Ramos (cell line): ENCODE data around the gene MAG.

ENCODE experiments used
- in situ Hi-C: fragments of 300-500 bp; cut with MboI; formaldehyde crosslinking; loops from one replicate; pipeline ENCODE4 v1.14.3; 2022; ENCODE audit warnings: low sequenced_read_pairs; ENCODE audit not compliant: unreplicated experiment

The MAG gene

DNA sequence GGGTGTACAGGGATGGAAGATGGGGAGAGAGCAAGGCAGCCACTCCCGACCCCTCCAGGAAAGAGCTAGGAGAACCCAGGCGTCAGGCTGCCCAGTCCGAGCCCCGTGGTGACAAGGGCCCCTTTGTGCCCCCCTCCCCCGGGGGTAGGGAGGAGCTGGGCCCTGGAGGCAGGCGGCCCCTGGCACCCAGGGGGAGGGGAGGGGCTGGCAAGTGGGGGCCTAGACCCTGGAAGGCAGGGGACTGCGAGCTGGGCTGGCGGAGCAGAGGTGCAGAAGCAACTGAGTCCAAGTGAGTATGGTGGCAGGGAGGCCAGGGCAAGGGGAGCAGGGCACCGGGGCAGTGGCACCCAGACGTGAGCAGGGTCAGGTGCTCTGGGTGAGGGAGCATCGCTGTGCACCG is at the start of gene MAG:
TSS of gene MAG (plus strand) at position 246 of the 400 bp plus-strand sequence. CDS start 3,248 bp downstream, outside the sequence.
- in situ Hi-C loops: no loop called here

GRCh38 chr19:35246466-35247092 is 45.4 kb upstream of the MAG start:
- in situ Hi-C loops: no loop called here

GRCh38 chr19:35247526-35248309 is 44.2 kb upstream of the MAG start:
- in situ Hi-C loops: no loop called here

DNA sequence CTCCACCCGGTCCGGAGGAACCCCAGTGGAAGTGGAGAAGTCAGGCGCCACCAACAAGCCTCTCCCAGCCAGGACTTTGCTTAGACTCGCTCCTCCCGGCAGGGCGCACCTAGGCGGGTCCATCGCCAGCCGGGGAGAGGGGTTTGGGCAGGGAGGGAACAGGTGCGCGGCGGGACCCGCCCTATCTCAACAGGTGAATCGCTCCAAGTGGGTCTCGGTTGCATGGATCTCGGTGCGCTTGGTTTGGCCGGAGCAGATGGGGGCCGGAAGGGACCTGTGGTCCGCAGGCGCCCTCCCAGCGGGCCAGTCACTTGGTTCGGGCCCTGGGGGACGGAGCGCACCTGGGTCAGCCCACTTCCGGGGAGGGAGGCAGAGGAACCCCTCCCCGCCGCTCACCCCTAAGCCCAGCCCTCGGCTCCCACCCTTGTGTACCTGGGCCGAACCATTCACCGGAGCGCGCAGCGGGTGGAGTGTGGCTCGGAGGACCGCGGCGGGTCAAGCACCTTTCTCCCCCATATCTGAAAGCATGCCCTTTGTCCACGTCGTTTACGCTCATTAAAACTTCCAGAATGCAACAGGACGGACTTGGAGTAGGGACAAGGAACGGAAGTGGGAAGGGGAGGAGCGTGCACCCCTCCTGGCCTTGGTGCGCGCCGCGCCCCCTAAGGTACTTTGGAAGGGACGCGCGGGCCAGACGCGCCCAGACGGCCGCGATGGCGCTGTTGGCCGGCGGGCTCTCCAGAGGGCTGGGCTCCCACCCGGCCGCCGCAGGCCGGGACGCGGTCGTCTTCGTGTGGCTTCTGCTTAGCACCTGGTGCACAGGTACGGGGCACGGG is 43.4 kb upstream of the MAG start, which contains the start of gene LSR:
TSS of gene LSR (plus strand) at position 693 of the 836 bp plus-strand sequence. CDS start at position 714, 21 bp downstream.
- in situ Hi-C loops: no loop called here

DNA sequence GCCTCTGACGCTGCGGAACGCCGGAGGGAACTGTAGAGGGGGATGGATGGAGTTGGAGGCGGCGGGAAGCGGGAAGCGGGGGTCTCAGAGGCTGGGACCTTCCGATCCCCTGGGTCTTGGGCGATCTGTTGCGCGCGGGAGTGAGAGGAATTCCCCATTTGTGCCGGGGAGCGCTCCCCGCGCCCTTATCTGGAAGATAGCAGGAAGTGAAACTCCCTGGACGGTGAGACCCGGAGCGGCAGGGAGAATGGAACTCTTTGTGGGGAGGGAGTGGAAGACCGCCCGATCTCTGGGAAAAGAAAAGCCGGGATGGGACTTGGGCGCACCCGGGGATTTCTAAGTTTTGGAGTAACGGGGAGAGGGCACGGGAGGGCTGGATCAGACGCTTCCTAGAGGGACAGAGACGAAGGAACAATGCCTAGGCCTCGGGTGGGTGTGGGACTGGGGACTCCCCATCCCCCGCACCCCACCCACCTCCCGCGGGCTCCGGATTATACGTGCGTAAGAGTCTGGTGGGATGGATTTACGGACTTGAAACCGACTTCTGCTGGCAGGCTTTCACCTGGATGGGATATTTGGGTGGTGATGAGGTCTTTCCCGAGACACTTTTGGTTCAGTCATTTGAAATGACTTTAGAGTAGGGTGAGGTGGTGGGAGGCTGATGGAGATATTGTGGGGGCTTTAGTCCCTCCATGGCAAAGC is 42.7 kb upstream of the MAG start:
- in situ Hi-C loops: no loop called here

DNA sequence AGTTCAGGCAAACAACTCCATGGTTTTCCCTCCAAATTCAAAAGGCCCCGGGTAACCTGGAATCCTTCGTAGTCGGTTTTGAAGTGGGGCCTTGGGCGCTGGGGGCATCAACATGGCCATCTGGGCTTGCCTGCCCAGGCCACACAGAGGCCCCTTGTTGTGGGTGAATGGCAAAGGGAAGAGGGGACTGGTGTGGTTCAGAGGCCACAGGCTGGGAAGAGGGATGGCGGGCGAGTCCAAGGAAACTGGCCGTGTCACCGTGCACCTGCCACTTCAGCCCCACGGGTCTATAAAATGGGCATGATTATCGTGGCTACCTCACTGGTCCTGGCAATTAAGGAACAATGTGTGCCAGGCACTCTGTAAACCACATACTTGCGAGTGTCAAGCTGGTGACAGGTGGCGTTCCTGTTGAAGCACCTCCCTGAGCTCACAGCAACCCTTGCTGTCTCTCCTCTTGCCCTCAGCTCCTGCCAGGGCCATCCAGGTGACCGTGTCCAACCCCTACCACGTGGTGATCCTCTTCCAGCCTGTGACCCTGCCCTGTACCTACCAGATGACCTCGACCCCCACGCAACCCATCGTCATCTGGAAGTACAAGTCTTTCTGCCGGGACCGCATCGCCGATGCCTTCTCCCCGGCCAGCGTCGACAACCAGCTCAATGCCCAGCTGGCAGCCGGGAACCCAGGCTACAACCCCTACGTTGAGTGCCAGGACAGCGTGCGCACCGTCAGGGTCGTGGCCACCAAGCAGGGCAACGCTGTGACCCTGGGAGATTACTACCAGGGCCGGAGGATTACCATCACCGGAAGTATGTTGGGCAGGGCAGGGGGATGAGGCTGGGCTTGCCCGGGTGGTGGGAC is 41.9 kb upstream of the MAG start:
- in situ Hi-C loops: no loop called here

DNA sequence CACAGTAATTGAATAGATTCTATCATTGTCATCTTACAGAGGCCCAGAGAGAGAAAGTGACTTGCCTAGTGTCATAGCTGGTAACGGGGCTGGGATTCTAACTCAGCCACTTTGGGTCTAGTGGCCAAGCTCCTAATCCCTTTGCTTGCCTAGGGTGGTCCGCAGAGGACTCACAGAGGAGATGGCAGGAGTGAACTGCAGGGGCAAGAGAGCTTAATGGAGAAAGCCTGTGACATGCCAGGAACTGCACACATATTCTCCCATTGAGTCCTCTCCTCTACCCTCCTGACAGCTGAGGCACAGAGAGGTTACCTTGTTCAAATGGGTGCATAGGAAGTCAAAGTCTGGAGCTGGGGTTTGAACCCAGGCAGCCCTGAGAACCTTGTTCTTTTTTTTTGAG is 40.5 kb upstream of the MAG start:
- in situ Hi-C loops: no loop called here

DNA sequence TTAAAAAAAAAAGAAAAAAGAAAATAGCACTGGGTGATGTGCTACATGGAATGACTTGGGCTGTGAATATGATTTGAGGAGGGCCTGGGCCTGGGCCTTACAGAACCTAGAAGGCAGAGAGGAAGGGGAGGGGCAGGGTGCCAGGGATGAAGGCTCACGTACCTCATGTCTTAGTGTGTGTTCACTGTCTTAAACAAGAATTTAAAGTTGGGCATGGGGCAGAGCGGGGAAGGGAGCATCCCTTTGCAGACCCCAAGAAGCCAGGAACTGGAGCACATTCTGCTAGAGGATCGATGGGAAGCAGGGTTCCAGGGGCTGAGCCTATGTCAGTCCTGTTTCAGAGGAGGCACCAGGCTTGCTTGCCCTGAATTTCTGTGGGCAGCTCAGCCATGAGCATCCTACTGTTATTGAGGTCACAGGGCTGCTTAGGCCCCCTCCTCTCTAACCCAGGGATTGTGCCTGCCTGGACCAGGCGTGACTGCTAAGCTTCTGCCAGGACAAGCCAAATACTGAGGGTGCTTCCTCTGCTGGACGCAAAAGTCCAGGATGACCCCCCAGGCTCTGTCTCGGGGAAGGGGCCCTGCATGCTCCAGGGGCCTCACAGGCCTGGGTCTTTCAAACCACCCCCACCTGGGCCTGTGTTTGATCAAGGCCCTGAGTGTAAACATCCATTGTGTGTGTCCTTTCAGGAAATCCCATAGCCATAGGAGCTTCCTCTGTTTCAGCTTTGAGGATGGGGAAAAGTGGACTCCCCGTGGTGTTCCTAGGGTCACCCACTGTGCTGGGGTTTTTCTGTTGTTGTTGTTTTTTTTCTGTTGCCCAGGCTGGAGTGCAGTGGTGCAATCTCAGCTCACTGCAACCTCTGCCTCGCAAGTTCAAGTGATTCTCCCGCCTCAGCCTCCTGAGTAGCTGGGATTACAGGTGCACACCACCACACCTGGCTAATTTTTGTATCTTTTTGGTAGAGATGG is 38.4 kb upstream of the MAG start:
- in situ Hi-C loops: no loop called here

GRCh38 chr19:35254341-35255297 is 37.3 kb upstream of the MAG start:
- in situ Hi-C loops: no loop called here

DNA sequence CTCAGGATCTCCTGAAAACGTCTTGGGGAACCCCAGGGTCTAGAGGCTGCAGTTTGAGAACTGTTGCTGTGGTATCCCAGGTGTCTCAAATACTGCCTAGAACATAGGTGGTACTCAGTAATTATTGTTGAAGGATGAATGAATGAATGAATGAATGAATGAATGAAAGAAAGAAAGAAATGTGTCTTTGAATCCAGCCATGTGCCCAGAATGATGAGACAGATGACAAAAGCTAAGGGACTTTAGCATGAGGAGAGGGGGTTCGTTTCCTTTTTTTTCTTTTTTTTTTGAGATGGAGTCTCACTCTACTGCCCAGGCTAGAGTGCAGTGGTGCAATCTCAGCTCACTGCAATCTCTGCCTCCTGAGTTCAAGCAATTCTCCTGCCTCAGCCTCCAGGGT is 35.4 kb upstream of the MAG start:
- in situ Hi-C loops: no loop called here

DNA sequence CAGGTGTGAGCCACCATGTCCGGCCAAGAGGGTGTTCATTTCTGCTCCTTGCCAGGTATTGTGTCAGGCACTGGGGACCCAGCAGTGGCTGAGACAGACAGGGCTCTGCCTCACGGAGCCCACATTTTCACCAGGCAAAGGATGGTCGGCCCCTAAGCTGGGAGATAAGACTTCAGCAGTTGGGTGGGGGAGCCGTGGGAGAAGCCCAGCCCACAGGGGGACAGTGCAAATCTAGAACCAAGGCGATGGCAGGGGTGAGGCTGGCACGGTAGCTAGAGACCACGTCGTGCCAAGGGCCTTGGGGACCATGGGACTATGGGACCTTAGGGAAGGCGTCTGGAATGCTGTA is 34.9 kb upstream of the MAG start:
- in situ Hi-C loops: no loop called here

DNA sequence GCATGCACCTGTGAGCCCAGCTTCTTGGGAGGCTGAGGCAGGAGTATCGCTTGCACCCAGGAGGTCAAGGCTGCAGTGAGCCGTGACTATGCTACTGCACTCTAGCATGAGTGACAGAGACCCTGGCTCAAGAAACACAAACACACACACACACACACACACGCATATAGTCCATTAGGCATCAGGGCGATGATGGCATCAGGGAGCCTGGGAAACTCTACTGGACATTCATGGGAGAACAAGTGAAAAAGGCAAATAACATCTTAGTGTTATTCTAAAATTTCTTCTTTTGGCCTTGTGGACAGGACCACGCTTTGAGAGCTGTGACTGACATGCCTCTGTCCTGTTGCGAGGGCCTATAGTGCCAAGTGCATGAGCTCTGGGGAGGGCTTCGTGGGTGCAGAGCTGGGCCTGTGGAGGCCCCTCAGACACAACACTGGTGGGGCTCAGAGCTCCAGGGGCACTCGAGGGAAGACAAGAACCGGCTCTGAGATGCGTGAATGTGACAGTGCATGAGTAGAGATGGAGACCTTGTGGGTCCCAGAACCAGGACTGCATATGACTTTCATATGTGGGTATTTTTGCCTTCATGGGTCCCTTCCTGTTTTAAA is 31.2 kb upstream of the MAG start:
- in situ Hi-C loops: no loop called here

DNA sequence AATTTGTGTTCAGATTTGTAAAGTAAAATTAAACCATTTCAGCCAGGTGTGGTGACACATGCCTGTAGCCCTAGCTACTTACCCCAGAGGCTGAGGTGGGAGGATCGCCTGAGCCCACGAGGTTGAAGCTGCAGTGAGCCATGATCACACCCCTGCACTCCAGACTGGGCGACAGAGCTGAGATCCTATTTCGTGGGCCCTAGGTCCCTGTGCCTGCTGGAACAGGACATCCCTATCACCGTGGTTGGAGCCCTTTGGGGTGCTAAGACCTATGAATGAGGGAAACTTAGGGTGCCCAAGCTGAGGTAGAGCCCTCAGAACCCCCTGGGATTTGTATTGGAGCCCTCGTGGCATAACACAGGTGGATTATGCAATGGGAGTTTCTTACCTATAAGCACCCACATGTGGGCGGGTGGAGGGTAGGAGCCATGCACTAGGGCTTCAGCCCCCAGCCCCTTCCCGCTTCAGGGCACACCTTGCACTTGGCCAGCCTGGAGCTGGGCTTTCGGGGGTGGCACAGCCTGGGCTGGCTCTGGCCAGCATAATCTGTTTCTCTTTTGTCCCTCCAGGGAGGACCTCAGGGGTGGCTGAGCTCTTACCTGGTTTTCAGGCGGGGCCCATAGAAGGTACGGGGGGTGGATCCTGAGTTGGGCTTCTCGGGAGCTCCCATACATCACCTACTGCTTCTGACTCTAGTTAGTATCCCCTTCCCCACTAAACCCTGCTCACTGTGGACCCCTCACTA is 30.4 kb upstream of the MAG start:
- in situ Hi-C loops: no loop called here

DNA sequence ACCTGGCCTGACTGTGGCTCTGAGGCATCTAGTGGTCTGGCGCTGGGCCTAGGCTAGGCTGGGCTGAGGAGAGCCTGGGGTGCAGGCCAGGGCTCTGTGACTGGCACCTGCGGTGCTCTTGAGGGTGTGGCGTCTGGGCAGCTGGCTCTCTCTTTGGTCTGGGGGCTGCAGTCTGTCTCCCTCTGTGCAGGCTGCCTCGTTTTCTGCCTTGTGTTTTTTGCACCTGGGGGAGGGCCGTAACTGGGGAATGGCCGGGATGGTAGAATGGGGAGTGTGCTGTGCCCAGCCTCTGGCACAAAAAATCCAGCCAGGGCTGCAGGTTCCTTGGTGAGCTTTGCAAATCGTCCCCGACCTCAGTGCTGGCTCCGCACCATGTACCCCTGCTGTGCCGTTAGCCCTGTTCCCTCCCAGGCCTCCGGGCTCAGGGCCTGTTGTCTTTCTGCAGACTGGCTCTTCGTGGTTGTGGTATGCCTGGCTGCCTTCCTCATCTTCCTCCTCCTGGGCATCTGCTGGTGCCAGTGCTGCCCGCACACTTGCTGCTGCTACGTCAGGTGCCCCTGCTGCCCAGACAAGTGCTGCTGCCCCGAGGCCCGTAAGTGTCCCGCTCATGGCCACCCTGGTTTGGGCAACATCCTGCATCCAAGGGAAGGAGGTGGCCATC is 29.7 kb upstream of the MAG start:
- in situ Hi-C loops: no loop called here

DNA sequence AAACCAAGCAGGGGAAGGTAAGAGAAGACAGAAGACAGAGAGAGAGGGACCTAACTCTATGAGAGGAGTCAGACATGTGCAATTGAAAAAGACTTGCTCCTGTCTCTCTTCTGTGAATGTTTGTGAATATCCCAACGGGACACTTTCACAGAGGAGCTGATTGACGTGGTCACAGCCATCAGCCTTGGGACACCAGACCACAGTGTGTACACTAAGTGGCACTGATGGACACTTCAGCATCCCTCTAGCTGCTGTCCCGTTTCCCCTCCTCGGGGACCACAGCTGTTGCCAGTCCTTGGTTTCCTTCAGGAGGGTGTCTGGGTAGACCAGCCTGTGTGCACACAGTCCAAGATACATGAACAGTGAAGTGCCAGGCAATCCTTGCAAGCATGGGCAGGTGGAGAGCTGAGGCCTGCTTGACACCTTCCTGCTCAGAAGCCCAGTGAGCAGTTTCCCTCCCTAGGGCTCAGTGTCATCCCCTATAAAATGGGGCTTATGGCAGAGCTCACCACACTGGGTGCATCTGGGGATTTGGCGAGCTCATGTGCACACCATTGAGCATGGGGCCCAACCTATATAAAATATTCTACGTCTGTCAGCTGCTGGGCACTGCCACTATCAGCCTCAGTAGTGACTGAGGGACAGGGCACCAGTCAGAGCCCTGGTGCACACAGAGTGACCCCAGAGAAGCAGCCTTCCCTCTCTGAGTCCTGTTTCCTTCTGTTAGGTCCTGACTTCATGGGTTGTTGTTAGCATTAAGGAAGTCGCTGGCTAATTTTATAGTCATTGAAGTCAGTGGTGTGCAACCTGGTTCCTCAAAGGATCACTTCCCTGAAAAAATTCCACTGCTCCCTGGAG is 27.5 kb upstream of the MAG start:
- in situ Hi-C loops: no loop called here
